Right lobe of liver (tissue), 4 donors: ENCODE data around the gene ELFN1.

Source experiments
- POLR2A ChIP-seq: fragments of 450-650 bp; IDR thresholded peaks from one replicate; pipeline ENCODE4 v1.6.1; 2017; ENCODE audit warnings: antibody characterized with exemption, mild to moderate bottlenecking
- TF ChIP-seq, protein P1 (sequence below), 4 donors: fragments of 200-600 bp in 3 of 4; fragments of 450-650 bp in 1 of 4; IDR thresholded peaks; one replicate each; pipeline versions ENCODE4 v1.5.1 to v1.8.0; 2016 to 2022; ENCODE audit warnings: antibody characterized with exemption in 4 of 4, mild to moderate bottlenecking in 2 of 4
- donor health status: DM: no; HTN: no; CAD: no.
- donor health status: DM: no; HTN: no; CAD: no.
- donor health status: DM: no; HTN: yes; CAD: no.

DNA sequence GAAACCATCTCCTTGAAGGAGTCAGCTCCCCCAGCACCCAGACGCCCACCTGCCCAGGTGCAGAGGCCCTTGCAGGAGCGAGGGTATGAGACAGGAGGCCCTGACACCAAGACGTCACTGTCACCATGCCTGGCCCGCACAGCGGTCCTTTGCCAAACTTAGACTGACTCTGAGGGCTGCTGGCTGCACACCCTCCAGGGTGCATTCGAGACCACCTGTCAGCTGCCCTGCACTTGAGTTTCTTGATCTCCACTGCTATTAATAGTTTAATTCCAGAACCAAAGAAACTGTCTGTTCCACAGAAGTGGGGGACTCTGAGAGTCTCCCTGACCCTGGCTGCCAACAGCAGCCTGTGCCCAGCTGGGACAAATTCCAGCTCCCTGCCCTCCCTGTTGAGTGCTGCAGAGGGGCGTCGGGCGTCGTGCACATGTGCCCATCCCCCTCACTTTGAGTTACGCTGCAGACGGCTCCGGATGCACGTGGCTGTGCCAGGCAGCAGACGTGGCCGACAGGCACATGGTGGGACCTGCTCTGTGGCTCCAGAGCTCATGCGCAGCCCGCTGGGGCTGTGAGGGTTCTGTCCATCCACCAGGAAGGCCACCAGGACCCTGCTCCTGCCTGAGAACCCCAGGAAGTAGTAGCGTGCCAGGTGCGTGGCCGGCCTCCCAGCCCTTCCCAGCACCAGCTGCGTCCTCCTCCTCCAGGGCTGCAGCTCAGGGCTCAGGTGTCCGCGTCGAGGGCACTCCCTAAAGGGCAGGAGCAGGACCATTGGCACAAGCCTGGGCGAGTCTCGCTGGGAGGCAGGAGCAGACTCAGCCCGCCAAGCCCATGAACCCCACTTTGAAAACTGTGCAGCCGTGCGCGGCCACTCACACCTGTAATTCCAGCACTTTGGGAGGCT is 24.8 kb downstream of the ELFN1 start:
- TF ChIP-seq, protein P1, sequence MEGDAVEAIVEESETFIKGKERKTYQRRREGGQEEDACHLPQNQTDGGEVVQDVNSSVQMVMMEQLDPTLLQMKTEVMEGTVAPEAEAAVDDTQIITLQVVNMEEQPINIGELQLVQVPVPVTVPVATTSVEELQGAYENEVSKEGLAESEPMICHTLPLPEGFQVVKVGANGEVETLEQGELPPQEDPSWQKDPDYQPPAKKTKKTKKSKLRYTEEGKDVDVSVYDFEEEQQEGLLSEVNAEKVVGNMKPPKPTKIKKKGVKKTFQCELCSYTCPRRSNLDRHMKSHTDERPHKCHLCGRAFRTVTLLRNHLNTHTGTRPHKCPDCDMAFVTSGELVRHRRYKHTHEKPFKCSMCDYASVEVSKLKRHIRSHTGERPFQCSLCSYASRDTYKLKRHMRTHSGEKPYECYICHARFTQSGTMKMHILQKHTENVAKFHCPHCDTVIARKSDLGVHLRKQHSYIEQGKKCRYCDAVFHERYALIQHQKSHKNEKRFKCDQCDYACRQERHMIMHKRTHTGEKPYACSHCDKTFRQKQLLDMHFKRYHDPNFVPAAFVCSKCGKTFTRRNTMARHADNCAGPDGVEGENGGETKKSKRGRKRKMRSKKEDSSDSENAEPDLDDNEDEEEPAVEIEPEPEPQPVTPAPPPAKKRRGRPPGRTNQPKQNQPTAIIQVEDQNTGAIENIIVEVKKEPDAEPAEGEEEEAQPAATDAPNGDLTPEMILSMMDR (IDR thresholded peaks at IDR 0.05): no peak
- TF ChIP-seq POLR2A: no peak
